ENCODE data around the gene XAF1. TPM values are rescaled to one million over a fixed set of nuclear protein-coding genes. Genes with fewer than 3 reads are reported as not detected.
A peak's percentile ranks its signal among the peaks of the same experiment; 100 is the strongest.
"Not testable (repeated sequence)": the region's sequence is repeated elsewhere in the genome, so short reads cannot be mapped to it uniquely, and the experiment has no call there.

The XAF1 gene
- polyA plus RNA-seq, 1 donor (not counting 4 experiments of a cell fraction or from before 2014, with no cell fraction given), result 10.6 TPM

DNA sequence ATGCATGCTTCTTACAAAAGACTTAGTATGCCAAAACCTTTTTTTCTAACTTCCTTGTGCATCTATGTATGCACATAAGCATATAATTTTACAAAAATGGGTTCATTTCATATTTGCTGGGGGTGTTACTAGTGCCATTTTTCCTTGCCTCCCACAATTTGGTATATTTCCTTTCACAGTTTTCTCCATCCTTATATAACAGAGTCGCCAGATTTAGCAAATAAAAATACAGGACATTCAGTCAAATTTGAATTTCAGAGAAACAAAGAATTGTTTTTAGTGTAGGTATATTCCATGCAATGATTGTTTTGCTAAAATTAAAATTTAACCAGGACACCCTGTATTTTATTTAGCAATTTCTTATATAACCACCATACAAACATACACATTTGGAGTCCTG lies 16.2 kb downstream of the XAF1 start:
- Histone ChIP-seq H3K79me2 (ENCODE audit: control insufficient read depth, insufficient read depth, low read length) (no peaks in the 10 kb centered on the region), H3K27me3 (ENCODE audit: control insufficient read depth, extremely low read depth, insufficient read depth, low read length) (peaks cover 14% of the 10 kb centered on the region), H3K4me2 (ENCODE audit: control insufficient read depth, extremely low read depth, insufficient read depth, low read depth, low read length) (no peak overlapping the region), H3K9me3 (ENCODE audit: control insufficient read depth, low read depth, low read length) (peaks cover 9% of the 10 kb centered on the region), H2AFZ (ENCODE audit: control insufficient read depth, low read length) (no peak overlapping the region), H3K27ac (ENCODE audit: control insufficient read depth, insufficient read depth, low read length) (no peak overlapping the region), H3K9ac (ENCODE audit: control insufficient read depth, extremely low read depth, insufficient read depth, low read length) (no peak overlapping the region), H4K20me1 (ENCODE audit: control insufficient read depth, extremely low read depth, insufficient read depth, low read length) (no peaks in the 10 kb centered on the region), H3K36me3 (ENCODE audit: control insufficient read depth in 2 of 2, extremely low read depth in 1 of 2, insufficient read depth in 2 of 2, low read length in 2 of 2) (peaks cover 0 to 7% of the 10 kb centered on the region in 2 experiments), H3K9me1 (ENCODE audit: control insufficient read depth, extremely low read depth, insufficient read depth, low read length) (no peaks in the 10 kb centered on the region), H3K4me3 (ENCODE audit: control insufficient read depth in 2 of 3, extremely low read depth in 1 of 3, insufficient read depth in 2 of 3, low read depth in 1 of 3, low read length in 3 of 3) (no peak overlapping the region), H3K4me1 (ENCODE audit: control insufficient read depth, extremely low read depth, insufficient read depth, low read length) (no peaks in the 10 kb centered on the region)
- DNase-seq (ENCODE audit: low read depth, low spot score) (no peak), FAIRE-seq (no peak)
- dilution Hi-C loops (cut with MboI; ENCODE audit: extremely low pct_ligation_motif_present, low sequenced_read_pairs), result no loop called here
- no peak for TF ChIP-seq EZH2 (IDR thresholded peaks at IDR 0.05; ENCODE audit: low read length)
- TF ChIP-seq, protein P1, sequence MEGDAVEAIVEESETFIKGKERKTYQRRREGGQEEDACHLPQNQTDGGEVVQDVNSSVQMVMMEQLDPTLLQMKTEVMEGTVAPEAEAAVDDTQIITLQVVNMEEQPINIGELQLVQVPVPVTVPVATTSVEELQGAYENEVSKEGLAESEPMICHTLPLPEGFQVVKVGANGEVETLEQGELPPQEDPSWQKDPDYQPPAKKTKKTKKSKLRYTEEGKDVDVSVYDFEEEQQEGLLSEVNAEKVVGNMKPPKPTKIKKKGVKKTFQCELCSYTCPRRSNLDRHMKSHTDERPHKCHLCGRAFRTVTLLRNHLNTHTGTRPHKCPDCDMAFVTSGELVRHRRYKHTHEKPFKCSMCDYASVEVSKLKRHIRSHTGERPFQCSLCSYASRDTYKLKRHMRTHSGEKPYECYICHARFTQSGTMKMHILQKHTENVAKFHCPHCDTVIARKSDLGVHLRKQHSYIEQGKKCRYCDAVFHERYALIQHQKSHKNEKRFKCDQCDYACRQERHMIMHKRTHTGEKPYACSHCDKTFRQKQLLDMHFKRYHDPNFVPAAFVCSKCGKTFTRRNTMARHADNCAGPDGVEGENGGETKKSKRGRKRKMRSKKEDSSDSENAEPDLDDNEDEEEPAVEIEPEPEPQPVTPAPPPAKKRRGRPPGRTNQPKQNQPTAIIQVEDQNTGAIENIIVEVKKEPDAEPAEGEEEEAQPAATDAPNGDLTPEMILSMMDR (optimal IDR thresholded peaks at IDR 0.05 in 1 of 3, IDR thresholded peaks at IDR 0.05 in 1 of 3, conservative IDR thresholded peaks at IDR 0.05 in 1 of 3; ENCODE audit: extremely low read depth in 1 of 3, insufficient read depth in 2 of 3, low read length in 3 of 3), result no peak

DNA sequence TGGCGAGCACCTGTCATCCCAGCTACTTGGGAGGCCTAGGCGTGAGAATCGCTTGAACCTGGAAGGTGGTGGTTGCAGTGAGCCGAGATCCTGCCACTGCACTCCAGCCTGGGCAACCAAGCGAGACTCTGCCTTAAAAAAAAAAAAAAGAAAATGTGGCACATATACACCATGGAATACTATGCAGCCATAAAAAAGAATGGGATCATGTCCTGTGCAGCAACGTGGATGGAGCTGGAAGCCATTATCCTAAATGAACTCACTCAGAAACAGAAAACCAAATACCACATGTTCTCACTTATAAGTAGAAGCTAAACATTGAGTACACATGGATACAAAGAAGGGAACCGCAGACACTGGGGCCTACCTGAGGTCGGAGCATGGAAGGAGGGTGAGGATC lies 19.1 kb downstream of the XAF1 start:
- dilution Hi-C loops (cut with MboI; ENCODE audit: extremely low pct_ligation_motif_present, low sequenced_read_pairs); H4K20me1 ChIP-seq (ENCODE audit: control insufficient read depth, extremely low read depth, insufficient read depth, low read length); H3K36me3 ChIP-seq (ENCODE audit: control insufficient read depth in 2 of 2, extremely low read depth in 1 of 2, insufficient read depth in 2 of 2, low read length in 2 of 2); H3K4me1 ChIP-seq (ENCODE audit: control insufficient read depth, extremely low read depth, insufficient read depth, low read length); H3K9me1 ChIP-seq (ENCODE audit: control insufficient read depth, extremely low read depth, insufficient read depth, low read length); H3K27ac ChIP-seq (ENCODE audit: control insufficient read depth, insufficient read depth, low read length); DNase-seq (ENCODE audit: low read depth, low spot score); H2AFZ ChIP-seq (ENCODE audit: control insufficient read depth, low read length); H3K79me2 ChIP-seq (ENCODE audit: control insufficient read depth, insufficient read depth, low read length); H3K4me2 ChIP-seq (ENCODE audit: control insufficient read depth, extremely low read depth, insufficient read depth, low read depth, low read length); FAIRE-seq; H3K4me3 ChIP-seq (ENCODE audit: control insufficient read depth in 2 of 3, extremely low read depth in 1 of 3, insufficient read depth in 2 of 3, low read depth in 1 of 3, low read length in 3 of 3); H3K9ac ChIP-seq (ENCODE audit: control insufficient read depth, extremely low read depth, insufficient read depth, low read length); H3K9me3 ChIP-seq (ENCODE audit: control insufficient read depth, low read depth, low read length): not testable (repeated sequence)
- peaks cover 14% of the 10 kb centered on the region for H3K27me3 ChIP-seq (ENCODE audit: control insufficient read depth, extremely low read depth, insufficient read depth, low read length)

DNA sequence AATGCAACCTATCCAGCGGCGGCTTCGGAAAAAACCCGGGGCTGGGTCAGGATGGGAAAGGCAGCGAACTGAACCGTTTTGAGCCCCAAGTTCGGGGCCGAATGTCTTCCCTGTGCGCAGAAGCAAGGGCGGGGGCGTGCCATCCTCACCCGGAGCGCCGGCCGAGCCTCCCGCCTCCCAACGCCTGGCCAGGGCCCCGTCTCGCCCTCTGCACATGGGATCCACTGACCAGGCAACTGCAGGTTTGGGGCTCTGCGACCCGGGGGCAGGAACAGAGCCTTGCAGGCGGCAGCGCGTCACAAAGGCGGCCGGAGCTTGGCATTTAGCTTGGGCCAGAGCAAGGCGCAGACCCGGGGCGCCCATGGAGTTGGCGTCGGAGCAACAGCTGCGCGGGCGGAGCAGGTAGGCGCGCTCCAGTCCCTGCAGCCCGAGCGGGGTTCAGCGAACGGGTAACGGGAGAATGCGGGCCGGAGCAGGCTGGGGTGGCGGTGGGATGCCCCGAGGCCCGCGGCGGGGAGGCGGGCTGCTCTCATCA lies 20.1 kb downstream of the XAF1 start, which contains the start of gene FBXO39:
Gene FBXO39 (plus strand): TSS at position 345 of the 535 bp plus-strand sequence. CDS start 3,654 bp downstream, outside the sequence.
- Histone ChIP-seq H3K9me1 (ENCODE audit: control insufficient read depth, extremely low read depth, insufficient read depth, low read length) (no peaks in the 10 kb centered on the region), H3K27ac (ENCODE audit: control insufficient read depth, insufficient read depth, low read length) (no peak within 1 kb of the TSS), H3K9ac (ENCODE audit: control insufficient read depth, extremely low read depth, insufficient read depth, low read length) (no peak within 1 kb of the TSS), H3K27me3 (ENCODE audit: control insufficient read depth, extremely low read depth, insufficient read depth, low read length) (peaks cover 14% of the 10 kb centered on the region), H3K9me3 (ENCODE audit: control insufficient read depth, low read depth, low read length) (no peaks in the 10 kb centered on the region), H3K79me2 (ENCODE audit: control insufficient read depth, insufficient read depth, low read length) (no peaks in the 10 kb centered on the region), H4K20me1 (ENCODE audit: control insufficient read depth, extremely low read depth, insufficient read depth, low read length) (no peaks in the 10 kb centered on the region), H2AFZ (ENCODE audit: control insufficient read depth, low read length) (peak within 1 kb of the TSS; percentile 11), H3K36me3 (ENCODE audit: control insufficient read depth in 2 of 2, extremely low read depth in 1 of 2, insufficient read depth in 2 of 2, low read length in 2 of 2) (peaks cover 0 to 2% of the 10 kb centered on the region in 2 experiments), H3K4me1 (ENCODE audit: control insufficient read depth, extremely low read depth, insufficient read depth, low read length) (no peaks in the 10 kb centered on the region), H3K4me3 (ENCODE audit: control insufficient read depth in 2 of 3, extremely low read depth in 1 of 3, insufficient read depth in 2 of 3, low read depth in 1 of 3, low read length in 3 of 3) (peak within 1 kb of the TSS in 2 of 3 experiments; percentile 6 to 38), H3K4me2 (ENCODE audit: control insufficient read depth, extremely low read depth, insufficient read depth, low read depth, low read length) (peak within 1 kb of the TSS; percentile 54)
- TF ChIP-seq, protein P1 (optimal IDR thresholded peaks at IDR 0.05 in 1 of 3, IDR thresholded peaks at IDR 0.05 in 1 of 3, conservative IDR thresholded peaks at IDR 0.05 in 1 of 3; ENCODE audit: extremely low read depth in 1 of 3, insufficient read depth in 2 of 3, low read length in 3 of 3), result no peak
- TF ChIP-seq EZH2 (IDR thresholded peaks at IDR 0.05; ENCODE audit: low read length), result no peak
- dilution Hi-C loops (cut with MboI; ENCODE audit: extremely low pct_ligation_motif_present, low sequenced_read_pairs), result no loop called here
- no peak for FAIRE-seq
- DNase-seq (ENCODE audit: low read depth, low spot score), result no peak

All from keratinocyte (primary cell).